SW480 (cell line): ENCODE measurements around the gene GPI.
A peak's percentile ranks its signal among the peaks of the same experiment; 100 is the strongest.
"Not testable (repeated sequence)": the region's sequence is repeated elsewhere in the genome, so short reads cannot be mapped to it uniquely, and the experiment has no call there.

Source experiments
- DNase-seq: peaks from one replicate; pipeline ENCODE4 v3.0.0-alpha.2; 2016; ENCODE audit warnings: low spot score

The GPI gene

GRCh38 chr19:34364830-34365462 lies at the start of gene GPI:
Gene GPI, plus strand, starts transcription at chr19:34365196. Its CDS starts 71 bp downstream, at chr19:34365267.
- peak; percentile 78 for DNase-seq

GRCh38 chr19:34316247-34316646 lies 48.7 kb upstream of the GPI start:
- DNase-seq: no peak

- no peak for DNase-seq
Measured at GRCh38 chr19:34316741-34317301, 48.2 kb upstream of the GPI start.

GRCh38 chr19:34317311-34317927 lies 47.6 kb upstream of the GPI start:
- peak; percentile 44 for DNase-seq

GRCh38 chr19:34319230-34319585 lies 45.8 kb upstream of the GPI start:
- no peak for DNase-seq

GRCh38 chr19:34319785-34320184 lies 45.2 kb upstream of the GPI start:
- DNase-seq: no peak

- no peak for DNase-seq
Measured at GRCh38 chr19:34320277-34320676, 44.7 kb upstream of the GPI start.

GRCh38 chr19:34321735-34322134 lies 43.3 kb upstream of the GPI start:
- no peak for DNase-seq

- no peak for DNase-seq
Measured at GRCh38 chr19:34323433-34324204, 41.4 kb upstream of the GPI start.

- no peak for DNase-seq
Measured at GRCh38 chr19:34324320-34324719, 40.7 kb upstream of the GPI start.

GRCh38 chr19:34325181-34325580 lies 39.8 kb upstream of the GPI start:
- no peak for DNase-seq

GRCh38 chr19:34325981-34326787 lies 38.8 kb upstream of the GPI start:
- no peak for DNase-seq

GRCh38 chr19:34327851-34328250 lies 37.1 kb upstream of the GPI start:
- no peak for DNase-seq

GRCh38 chr19:34328982-34329381 lies 36.0 kb upstream of the GPI start:
- DNase-seq: no peak

- no peak for DNase-seq
Measured at GRCh38 chr19:34330116-34330515, 34.9 kb upstream of the GPI start.

GRCh38 chr19:34330596-34330995 lies 34.4 kb upstream of the GPI start:
- DNase-seq: not testable (repeated sequence)

- DNase-seq: not testable (repeated sequence)
Measured at GRCh38 chr19:34331596-34331995, 33.4 kb upstream of the GPI start.

- no peak for DNase-seq
Measured at GRCh38 chr19:34332027-34332760, 32.8 kb upstream of the GPI start.

- no peak for DNase-seq
Measured at GRCh38 chr19:34335914-34336313, 29.1 kb upstream of the GPI start.

- peak; percentile 27 for DNase-seq
Measured at GRCh38 chr19:34336781-34337271, 28.2 kb upstream of the GPI start.

GRCh38 chr19:34337739-34338138 lies 27.3 kb upstream of the GPI start:
- no peak for DNase-seq
